HG03280 (cell line): Measurements from ENCODE around the gene ZNF592.
"Not testable (repeated sequence)": the region's sequence is repeated elsewhere in the genome, so short reads cannot be mapped to it uniquely, and the experiment has no call there.

Source experiments
- ATAC-seq: cut with Tn5 transposase; IDR thresholded peaks from one replicate; pipeline ENCODE4 v1.9.1; 2021; ENCODE audit warnings: mild to moderate bottlenecking, moderate library complexity; ENCODE audit not compliant: unreplicated experiment

ZNF592 gene

DNA sequence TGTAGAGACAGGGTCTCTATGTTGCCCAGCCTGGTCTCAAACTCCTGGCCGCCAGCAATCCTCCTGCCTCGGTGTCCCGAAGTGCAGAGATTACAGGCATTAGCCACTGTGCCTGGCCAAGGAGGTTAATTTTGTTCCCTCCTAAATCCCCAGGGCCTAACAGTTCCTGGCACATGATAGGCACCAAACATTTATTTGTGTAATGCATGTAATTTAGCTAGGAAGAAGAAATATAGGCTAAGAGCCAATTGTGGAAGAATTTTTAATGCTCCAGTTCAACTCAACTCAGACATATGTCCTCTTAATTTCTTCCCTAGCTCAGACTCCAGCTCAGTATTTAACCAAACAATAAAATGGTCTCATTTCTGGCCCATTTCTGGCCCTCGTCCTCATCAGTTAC is 7.7 kb upstream of the ZNF592 start:
- no peak for ATAC-seq

DNA sequence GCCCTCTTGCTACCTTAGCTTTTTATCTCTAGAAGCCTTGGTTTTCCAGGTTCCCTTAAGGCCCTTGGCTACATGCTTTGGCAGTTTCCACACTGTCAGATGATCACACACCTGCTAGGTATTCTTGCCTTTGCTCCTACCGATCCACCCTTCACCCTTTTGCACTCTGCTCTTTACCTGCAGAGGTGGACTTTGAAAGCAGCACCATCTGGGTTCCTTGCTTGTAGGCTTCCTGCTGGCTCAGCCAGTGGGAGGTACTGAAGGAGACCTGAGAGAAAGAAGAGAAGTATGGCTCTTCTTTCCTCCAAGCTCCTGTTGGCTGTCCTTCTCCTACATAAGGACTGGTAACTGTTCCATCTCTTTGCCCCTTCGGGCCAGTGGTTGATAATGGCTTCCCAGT is 7.3 kb upstream of the ZNF592 start:
- ATAC-seq, result no peak

DNA sequence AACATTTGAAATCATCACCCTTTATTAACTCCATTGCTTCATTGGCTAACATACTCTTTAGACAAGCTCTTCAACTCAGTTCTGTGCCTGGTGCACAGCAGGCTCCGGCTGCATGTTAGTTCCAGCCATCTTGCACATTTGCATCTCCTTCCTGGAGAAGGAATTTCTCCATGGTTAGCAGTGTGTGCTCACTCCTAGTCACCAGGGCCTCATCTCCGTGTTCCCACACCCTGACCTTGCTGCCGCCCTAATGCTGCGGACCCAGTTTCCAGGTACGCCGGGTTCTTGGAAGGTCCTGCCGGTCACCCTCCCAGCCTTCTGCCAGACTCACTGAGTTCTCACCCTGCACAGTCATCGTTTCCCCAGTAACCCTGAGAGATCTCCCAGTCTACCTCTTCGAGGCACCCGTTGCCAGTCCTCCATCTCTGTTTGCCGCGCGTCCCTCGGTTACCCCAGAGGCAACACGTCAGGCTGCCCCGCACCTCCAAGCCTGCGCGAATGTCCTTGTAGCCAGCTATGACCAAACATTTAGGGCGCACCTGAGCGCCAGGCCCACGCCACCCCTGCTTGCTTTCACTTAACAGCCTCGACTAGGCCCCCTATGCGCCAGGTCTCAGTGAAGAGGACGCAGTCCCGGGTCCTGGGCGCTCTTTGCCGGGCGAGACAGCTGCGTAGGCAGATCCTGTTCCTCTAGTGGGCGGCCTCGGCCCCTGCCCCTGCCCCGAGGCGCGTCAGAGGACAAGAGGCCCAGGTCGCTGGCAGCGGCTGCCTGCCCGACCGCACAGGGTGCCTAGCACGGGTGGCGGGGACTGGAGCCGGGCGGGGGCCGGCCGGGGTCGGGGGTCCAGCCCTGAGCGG is 747 bp upstream of the ZNF592 start:
- peak; percentile 47 for ATAC-seq

DNA sequence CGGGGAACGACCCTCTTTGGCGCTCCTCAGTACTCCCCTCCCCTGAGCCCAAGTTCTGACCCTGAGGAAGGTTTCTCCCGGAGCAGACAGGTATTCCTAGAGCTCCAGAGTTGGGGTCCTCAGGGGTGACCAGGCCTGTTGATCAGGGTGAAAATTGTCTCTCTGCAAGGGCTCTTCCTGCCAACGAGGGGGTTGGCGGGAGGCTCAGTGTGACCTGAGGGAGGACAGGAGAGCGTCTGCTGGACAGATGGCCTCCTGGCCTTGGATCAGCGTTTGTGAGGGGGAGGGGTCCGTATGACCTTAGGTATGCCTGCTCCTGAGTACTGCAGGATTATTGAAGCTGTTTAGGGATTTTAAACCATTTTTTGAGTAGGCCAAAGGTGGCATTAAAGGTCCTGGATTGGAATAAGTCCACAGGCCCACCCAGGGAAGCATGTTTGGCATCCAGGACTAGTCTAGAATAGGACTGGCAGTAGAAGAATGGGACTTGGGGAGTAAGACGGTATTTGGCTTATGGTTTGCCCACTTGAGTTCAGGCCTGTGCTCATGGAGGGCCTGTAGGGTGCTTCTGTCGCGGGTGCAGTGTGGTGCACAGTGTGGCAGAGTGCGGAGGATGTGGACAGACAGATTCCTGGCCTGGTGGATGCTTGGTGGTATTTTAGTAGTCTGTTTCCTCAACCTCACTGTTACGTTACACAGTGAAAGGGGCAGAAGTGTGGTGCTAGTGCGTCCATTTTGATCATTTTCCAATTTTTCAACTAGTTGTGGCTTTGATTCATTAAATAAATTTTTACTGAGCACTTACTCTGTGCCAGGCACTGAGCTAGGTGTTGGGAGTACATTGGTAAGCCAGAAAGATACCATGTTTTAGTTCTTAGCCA is 959 bp downstream of the ZNF592 start:
- peak; percentile 0 for ATAC-seq

DNA sequence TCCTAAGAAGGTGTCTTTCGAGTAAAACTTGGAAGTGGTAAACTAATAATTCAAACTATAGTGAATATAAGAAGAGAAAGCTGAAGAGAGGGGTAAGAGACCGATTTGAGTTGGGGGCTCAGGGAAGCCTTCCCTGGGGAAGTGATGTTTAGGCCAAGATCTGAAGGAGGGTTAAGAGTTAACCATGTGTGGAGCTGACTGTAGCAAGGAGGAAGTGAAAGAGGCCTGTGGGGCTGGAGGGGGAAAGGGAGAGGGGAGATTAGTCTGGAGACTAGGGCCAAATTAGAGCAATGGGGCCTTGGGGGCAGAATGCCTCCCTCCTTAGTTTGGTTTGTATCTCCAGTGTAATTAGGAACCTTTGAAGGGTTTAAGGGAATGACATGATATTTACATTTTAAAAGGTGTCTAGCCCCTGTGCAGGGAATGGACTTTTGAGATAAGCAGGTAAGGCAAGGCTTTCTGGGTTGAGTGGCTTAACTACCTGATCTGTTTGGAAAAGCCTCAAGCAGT is 2.2 kb downstream of the ZNF592 start:
- no peak for ATAC-seq

DNA sequence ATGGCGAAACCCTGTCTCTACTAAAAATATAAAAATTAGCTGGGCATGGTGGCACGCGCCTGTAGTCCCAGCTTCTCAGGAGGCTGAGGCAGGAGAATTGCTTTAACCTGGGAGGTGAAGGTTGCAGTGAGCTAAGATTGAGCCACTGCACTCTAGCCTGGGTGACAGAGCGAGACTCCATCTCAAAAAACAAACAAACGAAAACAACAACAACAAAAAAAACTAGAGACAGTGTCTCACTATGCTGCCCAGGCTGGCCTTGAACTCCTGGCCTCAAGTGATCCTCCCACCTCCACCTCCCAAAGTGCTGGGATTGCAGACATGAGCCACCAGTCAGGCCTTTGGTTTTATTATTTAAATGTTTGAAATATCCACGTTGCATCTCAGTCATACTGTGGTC is 3.3 kb downstream of the ZNF592 start:
- ATAC-seq, result not testable (repeated sequence)

DNA sequence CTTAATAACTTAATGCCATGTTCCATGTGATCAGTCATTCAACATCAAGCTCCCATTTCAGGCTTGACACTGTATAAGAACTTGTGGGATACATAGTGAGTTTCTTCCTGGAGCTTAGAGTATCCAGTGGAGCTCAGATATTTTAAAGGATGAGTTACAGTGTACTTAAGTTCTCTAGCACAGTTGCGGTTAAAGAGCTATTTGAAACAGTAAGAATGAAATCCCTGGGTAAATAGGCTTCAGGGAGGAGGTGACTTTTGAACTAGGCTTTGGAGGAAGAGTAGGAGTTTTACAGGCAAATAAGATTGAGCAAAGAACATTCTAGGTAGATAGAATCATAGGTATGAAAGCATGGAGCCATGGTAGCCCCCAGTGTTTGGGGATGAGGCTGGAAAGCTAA is 3.8 kb downstream of the ZNF592 start:
- no peak for ATAC-seq

DNA sequence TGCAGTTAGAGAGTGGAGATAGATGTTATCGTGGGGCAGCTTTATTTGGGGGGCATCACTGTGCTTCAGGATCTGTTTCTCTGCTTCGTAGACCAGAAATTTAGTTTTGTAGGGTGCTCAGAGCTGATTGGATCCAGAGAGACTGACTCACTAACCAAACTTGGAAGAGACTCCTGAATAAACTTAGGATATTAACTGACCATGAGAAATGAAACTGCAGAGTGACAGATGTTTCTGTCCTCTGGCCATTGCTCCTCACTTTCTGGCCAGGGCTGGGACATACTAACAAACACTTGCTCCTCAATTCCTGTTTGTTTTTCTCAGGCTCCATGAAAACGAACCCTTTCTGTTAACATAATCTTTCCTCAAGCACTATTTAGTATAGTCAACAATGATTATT is 4.3 kb downstream of the ZNF592 start:
- ATAC-seq, result no peak

DNA sequence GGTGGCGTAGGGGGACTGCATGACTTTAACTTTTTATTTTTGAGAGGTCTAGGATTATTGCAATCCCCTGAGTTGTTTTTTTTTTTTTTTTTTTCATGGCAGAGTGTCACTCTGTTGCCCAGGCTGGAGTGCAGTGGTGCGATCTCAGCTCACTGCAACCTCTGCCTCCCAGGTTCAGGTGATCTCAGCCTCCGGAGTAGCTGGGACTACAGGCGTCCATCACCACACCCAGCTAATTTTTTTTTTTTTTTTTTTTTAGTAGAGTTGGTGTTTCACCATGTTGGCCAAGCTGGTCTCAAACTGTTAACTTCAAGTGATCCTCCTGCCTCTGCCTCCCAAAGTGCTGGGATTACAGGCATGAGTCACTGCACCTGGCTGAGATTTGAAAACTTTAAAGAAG is 6.5 kb downstream of the ZNF592 start:
- ATAC-seq, result not testable (repeated sequence)

DNA sequence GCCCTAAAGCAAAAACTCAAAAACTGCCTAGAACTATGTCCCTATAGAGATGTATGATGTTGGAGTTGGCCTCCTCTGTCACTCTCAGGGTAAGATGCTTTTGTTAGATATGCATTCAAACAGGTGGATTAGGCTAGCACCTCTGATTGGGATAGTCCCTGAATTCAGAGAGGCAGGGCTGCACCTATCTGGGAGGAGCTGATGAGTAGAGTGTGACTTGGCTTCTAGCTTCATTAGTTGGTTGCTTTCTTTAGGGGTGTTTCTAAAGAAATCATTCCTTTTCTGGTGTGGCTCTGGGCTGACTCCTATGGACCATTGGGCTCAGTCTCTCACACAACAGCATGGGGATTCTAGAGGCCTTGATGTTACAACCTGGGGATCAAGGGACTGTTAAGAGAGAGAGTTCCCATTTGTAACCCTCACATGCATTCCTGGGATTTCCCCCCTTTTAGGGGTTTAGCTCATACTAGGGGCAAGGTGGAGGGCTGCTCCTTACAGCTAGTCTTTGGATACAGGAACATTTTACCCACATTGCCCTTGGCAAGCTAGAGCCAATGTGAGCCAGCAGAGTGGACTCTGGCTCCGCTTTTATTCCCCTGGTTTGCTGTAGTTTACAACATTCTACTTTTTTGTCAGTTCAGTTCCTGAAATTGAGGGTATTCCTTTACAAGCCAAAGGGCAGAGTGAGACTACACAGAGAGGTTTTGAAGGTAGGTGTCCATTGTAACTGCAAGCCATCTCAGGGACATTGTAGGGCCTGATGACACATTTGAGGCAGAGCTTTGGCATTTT is 7.5 kb downstream of the ZNF592 start:
- ATAC-seq, result no peak

DNA sequence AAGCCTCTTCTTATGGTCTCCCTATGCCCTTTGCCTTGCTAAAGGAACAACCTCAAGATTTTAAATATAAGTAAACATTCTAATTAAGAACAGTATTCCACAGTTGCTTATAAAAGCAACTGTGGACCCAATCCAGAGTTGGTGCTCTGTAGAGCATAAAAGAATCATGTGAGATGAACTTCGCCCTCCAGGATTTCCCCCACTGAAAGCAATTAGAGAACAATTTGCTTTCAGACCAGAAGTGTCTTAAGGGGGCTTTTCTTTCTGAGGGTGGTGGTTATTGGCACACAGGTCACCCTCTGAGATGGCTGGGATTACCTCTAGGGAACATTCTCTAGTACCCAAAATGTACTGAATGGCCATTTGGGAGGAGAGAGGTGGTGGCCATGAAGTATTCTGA is 10.6 kb downstream of the ZNF592 start:
- no peak for ATAC-seq

DNA sequence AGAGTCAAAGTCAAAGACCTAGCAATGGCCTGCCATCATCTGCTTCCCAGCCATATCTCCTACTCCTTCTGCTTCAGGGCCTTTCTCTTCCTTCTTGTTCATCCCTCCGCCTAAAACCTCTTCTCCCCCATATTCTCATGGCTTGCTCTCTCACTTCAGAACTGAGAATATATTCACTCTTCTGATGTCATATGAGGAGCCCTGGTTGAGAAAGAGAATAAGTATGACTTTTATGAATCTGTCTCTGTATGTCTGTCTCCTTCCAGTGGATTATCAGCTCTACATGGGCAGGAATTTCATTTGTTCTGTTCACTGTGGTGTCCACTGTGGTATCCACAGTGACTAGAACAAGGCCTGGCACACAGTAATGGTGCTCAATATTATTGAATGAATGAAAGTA is 11.8 kb downstream of the ZNF592 start:
- ATAC-seq, result no peak

DNA sequence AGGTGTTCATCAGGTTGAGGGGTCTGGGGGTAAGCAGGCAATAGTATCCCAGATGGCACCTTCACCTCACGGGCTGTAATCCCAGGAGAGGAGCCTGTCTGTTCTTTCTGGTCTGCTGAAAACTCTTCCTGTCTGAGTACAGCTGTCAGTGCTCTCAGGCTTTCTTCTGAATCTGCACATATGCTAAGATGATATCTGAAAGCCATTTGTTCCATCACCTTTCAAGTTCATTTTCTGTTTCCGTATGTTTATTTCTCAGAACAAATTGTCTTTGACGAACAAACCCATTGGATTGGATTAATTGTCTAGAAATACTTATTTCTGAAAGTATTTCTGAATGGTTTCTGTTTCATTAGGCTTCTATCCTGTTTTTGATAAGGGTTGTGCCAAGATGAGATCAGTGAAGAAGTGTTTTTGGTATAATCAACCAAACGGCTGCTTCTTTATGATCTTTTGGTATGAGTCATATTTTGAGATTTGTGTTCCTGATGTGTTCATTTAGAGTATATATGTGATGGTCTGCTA is 13.3 kb downstream of the ZNF592 start:
- ATAC-seq, result peak; percentile 51

DNA sequence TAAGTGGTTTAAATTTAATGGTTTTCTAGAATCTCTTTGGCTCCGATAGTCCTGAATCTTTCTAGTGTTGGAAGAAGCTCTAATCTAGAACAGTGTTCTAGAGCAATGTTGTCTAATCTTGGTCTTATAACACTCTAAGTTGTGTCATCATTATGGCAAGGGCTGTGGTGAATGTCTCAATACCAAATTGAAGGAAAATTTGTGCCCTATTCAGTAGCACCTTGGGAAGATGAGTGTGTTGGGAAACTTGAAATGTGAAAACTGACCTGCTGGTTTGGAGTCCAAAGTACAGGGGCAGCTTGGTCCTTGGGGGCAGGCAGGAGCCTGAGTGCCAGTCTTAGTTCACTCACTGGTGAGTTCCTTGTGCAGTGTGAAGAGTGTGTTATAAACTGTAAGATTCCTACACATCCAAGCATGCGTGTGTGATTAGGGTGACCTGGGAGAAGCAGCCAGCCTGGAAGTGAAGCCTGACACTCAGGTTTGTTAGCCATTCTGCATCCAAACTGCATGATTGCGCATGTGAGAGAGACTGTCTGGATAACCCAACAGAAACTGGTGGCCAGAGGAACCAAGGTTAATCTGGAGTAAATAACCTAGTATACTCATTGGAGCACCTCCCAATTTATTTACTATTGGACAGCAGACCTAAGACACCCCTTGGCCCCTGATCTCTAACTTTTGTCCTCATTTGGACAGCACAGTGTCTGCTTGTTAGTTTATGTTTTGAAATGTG is 14.6 kb downstream of the ZNF592 start:
- ATAC-seq, result no peak

DNA sequence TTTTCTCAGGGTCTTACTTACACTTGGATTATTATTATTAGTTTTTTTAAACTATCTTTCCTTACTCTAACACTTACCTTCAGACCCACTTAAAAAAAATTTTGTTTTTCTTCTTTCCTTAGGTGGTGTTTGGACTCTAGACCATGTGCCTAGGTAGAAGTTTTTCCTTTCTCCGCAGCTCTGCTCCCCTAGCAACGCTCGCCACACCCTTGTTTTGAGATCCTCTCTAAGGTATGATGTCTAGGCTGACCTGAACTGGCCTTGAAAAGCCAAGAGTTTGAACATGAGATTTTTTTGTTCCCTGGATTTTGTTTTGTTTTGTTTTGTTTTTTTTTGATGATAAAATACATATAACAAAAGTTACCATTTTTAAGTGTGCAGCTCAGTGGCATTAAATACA is 16.2 kb downstream of the ZNF592 start:
- no peak for ATAC-seq

DNA sequence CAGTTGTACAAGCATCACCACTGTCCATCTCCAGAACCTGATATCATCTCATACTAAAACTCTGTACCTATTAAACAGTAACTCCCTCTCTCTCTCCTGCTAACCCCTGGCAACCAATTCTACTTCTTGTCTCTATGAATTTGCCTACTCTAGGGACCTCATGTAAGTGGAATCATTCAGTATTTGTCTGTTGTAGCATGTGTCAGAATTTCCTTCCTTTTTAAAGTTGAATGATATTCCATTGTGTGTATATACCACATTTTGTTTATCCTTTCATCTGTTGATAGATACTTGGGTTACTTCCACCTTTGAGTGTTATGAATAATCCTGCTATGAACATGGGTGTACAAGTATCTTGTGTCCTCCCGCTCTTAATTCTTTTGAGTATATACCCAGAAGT is 16.6 kb downstream of the ZNF592 start:
- ATAC-seq, result no peak

DNA sequence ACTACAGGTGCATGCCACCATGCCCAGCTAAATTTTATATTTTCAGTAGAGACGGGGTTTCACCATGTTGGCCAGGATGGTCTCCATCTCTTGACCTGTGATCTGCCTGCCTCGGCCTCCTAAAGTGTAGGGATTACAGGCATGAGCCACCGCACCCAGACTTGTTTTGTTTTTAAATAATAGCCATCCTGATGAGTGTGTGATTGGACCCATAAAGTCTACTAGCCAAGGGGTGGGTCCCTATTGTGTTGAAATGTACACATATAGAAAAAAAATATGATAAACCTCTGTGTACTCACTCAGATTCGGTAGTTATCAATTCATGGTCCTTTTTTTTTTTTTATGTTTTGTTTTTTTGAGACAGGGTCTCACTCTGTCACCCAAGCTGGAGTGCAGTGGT is 17.3 kb downstream of the ZNF592 start:
- no peak for ATAC-seq

DNA sequence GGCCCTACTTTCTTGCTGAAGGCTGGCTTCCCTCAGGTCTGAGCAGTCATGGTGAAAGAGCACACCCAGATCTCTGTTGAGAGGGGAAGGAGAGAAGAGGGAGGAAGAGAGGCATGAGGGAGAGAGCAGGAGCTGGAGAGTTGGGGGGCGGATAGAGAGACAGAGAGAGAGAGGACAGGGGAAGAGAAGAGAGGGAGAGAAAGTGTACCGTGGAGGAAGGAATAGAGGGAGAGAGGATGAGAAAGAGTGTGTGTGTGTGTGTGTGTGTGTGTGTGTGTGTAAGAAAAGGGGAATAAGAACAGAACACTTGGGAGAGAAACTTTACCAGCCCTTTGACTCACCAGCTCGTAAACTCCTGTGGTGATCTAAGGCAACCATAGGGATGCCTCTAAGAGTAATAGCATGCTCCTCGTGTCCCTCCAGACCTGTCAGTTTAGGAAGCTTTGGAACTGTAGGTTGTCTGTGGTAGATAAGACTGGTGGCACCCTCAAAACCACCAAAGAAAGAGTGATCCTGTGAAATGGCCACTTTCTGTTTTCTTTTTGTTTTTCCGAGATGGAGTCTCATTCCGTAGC is 18.2 kb downstream of the ZNF592 start:
- no peak for ATAC-seq

DNA sequence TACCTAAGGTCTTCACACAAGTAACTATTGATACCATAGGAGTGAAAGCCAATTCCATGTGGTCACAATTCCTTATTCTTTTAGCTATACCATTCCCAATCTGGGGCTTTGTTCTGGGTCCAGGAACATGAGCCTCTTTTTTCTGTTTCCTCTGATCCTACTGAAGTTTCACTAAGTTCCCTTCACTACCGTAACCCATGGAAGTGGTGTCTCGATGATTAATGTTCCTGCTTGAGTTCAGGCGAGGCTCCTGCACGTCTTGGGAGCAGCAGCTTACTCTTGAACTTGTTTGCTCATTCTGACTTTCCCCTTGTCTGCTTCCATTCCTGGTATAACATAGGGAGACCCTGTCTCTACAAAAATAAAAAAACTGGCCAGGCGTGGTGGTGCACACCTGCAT is 23.6 kb downstream of the ZNF592 start:
- no peak for ATAC-seq

DNA sequence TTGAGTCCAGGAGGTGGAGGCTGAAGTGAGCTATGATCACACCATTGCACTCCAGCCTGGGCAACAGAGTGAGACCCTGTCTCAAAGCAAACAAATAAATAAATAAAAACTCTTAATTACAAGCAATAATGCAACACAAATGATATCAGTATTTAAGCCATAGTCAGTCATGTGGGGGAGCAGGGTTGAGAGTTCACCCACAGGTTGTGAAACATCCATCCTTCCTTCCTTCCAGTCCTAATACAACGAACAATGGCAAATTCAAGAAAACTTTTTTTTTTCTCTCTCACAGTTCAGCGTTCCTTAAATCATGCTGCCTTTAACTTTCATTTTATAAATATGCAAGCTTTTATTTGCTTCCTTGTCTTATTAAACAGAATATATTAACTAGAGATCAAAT is 24.1 kb downstream of the ZNF592 start:
- ATAC-seq, result no peak
